Cerebellar cortex (tissue), 1 donor: ENCODE data around the gene EXOC6.
A peak's percentile ranks its signal among the peaks of the same experiment; 100 is the strongest.

Experiments used
- DNase-seq: peaks from one replicate; pipeline ENCODE4 v3.0.0-alpha.2; 2015; ENCODE audit warnings: low spot score

The EXOC6 gene

DNA sequence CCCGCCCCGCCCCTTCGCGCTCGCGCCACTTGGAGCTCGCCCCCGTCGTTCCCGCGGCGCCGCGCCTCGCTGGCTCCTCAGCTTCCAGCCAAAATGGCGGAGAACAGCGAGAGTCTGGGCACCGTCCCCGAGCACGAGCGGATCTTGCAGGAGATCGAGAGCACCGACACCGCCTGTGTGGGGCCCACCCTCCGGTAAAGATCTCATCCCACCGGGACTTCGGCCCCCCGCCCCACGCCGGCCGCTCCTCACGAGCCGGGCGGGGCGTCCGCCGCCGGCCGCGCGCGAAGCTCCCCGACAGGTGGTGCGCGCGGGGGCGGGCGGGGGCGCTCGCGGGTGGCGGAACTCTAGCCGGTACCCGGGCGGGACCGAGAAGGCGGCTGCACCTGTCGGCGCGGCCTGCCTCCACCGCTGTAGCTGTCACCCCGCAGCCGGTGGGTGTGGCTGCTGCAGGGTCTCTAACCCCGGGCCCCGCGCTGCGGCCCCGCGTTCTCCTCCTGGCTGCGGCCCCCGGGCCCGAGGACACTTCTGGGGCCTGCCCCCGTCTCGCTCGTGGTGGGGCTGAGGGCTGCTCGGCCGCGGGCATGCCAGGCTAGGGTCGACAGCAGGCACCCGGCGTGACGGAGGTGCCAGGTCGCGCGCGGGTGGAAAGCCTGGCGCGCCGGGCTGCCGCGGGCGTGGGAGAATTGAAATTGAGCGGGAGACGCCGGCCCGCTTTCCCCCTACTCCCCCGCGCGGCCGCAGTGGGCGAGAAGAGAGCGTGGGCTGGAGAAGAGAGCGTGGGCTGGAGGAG lies at the start of gene EXOC6:
Gene EXOC6, plus strand, starts transcription at position 80 of the 793 bp plus-strand sequence. Its CDS starts 14 bp downstream, at position 94.
- peak; percentile 76 for DNase-seq

DNA sequence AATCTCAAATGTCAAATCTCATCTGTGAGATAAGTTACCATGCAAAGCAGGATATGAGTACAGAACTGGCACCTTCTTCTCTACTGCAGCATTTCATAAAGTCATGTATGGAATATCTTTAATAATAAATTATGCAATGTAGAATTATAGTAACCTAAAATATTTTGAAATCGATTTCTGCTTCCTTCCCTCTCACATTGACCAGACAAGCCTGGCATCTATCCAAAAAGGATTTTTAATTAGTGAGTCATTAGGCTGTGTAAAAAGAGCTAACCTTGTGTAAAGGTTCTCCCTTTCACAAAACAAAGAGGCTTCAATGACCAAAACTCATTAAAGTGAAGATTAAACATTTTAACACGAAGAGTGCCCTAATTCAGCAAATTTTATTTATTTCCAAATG lies 48.8 kb upstream of the EXOC6 start:
- DNase-seq: no peak

DNA sequence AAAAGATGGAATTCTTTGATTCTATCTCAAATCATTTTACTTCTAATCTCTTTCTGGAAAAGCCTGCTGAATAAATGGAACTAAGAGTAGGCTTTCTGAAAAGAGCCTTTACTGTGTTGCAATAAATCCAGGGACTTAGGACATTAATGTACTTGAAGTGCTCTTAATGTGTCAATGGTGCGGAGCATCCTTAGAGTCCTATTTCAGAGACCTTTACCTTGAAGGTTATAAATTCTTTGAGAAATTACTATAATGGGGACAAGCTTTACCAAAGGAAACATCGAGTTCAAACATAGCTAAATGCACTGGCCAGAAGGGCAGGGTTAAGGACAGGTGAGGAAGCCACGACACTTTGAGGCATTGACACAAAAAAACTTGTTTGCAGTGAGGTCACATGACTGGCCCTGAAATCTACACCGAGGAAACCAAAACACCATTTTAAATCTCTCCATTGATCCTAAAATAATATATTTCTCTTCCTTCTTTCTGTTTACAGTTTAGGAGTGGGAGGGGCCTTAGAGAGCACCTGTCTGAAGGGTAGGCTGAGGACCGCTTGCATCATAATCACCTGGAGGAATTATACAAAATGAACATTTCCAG lies 48.1 kb upstream of the EXOC6 start:
- no peak for DNase-seq

DNA sequence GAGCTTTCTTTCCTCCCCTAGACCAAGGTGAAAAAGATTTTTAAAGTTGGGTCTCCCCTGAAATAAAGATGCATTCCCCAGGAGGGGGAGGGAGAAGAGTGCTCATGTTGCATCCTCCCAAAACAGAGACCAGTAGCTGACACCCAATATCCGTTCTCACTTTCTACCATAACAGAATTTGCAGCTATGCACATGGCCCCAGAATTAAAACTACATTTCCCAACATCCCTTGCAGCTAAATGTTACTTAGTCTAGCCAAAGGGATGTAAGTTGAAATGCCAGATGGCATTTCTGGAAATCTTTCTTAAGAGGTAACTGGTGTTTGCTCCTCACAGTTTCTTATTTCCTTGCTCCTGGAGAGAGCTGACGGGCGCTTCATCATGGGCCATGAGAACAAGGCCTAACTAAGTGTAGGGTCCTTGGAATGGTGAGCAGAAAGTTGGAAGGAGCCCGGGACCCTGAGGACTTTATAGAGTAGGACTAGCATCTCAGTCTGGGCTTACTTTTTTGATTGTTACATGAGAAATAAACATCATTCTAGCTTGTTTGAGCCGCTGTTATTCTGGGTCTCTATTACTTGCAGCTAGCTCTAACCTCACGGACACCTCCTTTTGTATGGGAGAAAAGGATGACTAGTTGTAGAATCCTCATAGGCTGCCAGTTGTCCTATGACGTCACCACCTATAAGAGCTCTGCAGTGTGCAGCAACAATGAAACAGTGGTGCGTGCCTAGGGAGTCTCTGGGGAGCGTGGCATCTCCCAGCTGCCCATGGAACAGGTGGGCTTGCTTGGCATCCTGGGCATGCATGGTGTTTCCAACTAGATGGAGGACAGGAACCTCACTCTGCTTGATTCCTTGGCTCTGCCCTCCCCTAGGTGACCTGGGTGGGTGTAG lies 46.1 kb upstream of the EXOC6 start:
- DNase-seq: no peak

GRCh38 chr10:92809840-92810239 lies 38.5 kb upstream of the EXOC6 start:
- DNase-seq: no peak

DNA sequence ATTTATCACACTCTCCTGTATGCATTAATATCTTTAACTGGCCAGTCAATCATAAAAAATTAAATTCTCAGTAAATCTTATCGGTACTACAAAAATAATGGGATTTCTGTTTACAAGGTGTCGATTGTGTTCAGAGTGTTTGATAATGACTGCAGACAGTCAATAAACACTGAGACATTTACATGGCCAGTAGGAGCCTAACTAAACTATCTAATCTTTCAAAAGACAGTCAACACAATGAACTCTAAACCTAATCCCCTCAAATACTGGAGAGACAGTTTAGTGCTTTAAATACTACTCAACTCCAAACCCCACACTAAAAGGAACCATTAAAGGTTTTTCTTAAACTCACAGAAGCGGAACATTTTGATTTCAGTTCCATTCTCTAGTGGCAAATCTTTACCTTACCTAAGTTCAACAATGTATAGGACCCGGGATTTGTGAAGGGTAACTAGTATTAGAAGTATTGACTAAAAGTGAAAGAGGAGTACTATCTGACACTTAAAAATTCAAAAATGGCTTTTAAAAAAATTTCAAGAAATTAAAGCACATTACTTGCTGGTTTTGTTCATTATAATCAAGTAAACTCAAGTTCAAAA lies 37.3 kb upstream of the EXOC6 start:
- DNase-seq: no peak

DNA sequence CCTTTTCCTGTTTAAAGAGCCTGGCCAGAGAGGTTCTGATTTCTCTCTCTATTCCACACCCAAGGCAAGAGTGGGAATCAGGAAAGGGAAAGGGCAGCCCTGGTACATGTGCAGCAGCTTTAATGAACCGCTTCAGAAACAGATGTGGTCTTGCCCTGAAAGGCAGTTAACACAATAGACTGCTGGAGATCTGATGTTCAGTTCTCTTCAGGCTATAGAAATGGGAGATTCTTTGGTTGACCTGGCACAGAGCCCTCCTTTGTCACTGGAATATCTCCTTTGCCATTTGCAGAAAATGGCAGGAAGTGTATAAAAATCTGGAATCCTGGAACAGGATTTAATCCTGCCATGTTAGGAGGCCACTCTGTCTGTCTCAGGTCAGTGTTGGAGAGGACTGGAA lies 36.3 kb upstream of the EXOC6 start:
- no peak for DNase-seq

GRCh38 chr10:92813979-92814378 lies 34.3 kb upstream of the EXOC6 start:
- DNase-seq: no peak

- DNase-seq: no peak
These were observed 33.5 kb upstream of the EXOC6 start for GRCh38 chr10:92814790-92815189.

- DNase-seq: no peak
These were observed 32.2 kb upstream of the EXOC6 start for GRCh38 chr10:92816091-92816531.

- DNase-seq: no peak
These were observed 26.2 kb upstream of the EXOC6 start for GRCh38 chr10:92822060-92822634.

DNA sequence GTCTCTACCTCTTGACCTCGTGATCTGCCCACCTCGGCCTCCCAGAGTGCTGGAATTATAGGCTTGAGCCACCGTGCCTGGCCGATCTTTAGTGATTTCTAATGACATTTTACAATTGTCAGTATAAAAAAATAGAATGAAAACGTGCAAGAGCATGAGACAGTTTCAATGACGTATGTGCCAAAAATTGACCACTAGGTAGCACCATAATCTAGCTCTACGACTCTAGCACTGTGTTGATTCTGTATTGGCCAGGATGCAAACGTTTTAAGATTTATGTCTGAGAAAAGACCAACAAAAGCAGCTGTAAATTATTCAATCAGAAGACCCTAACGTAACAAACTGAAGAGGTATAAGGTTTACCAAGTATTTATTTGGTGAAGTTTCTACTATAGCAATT lies 25.4 kb upstream of the EXOC6 start:
- DNase-seq: no peak

- DNase-seq: no peak
These were observed 22.3 kb upstream of the EXOC6 start for GRCh38 chr10:92826061-92826460.

- no peak for DNase-seq
These were observed 21.8 kb upstream of the EXOC6 start for GRCh38 chr10:92826504-92826903.

DNA sequence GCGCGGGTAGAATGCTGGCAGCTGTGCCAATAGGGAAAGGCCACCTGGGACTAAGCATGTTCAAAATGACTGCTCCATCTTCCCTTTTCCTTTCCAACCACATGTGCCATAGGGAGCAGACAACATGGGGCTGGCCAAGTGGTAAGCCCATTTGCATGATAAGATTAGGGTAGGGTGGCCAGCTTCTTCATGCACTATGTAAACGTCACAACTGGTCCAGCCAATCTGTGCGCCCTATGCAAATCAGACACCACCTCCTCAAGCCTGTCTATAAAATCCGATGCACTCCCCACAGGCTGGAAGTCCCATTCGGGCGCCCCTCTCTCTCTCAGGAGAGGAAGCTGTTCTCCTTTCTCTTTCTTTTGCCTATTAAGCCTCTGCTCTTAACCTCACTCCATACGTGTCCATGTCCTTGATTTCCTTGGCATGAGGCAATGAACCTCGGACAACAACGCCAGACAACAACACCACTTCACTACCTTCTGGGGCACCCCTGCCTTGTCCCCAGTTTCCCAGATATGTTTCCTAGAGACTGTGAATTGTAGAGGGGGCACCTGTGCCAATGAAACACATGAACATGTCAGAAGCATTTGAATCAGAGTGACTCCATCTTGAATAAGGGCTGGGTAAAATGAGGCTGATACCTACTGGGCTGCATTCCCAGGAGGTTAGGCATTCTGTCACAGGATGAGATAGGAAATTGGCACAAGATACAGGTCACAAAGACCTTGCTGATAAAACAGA lies 19.1 kb upstream of the EXOC6 start:
- DNase-seq: no peak

DNA sequence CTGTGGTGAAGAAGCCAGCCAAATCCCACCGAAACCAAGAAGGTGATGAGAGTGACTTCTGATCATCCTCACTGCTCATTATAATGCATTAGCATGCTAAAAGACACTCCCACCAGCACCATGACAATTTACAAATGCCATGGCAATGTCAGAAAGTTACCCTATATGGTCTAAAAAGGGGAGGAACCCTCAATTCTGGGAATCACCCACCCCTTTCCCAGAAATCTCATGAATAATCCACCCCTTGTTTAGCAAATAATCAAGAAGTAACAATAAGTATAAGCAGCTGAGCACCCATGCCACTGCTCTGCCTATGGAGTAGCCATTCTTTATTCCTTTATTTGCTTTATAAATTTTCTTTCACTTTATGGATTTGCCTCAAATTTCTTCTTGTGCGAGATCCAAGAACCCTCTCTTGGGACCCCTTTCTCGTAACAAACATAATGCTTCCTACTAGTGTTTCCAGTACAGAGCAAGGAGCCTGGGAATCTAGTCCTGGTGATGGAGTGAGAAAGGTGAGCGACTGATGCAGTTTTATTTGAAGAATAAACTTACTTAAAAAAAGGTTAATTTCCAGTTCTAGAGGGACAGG lies 18.4 kb upstream of the EXOC6 start:
- DNase-seq: no peak

- DNase-seq: no peak
These were observed 17.6 kb upstream of the EXOC6 start for GRCh38 chr10:92830478-92831389.

GRCh38 chr10:92832121-92832520 lies 16.2 kb upstream of the EXOC6 start:
- DNase-seq: no peak

DNA sequence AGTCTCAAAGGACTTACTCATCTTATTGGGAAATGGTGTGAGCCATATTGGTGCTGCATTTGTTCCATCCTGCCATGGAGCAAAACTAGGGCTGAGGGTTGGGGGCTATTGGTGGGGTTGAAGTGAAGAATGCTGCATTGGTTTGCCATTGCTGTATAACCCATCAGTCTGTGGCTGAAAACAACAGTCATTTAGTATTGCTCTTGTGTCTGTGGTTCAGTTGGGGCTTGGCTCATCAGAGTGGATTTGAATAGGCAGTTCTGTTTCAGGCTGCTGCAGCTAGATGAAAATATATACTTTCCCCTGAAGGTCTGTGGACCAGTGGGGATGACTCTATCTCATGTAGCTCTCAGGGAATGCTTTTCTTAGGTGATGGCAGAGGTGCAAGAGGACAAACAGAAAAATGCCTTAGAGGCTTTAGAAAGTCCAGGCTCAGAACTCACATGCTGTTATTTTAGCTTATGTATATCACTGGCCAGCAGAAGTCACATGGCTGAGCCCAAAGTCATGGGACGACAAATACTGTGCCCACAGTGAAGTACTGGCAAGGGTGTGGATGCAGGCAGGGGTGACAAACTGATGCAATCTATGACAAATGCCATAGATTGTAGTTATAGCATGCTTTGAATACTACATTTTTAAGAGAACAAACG lies 15.2 kb upstream of the EXOC6 start:
- no peak for DNase-seq
